ENCODE data around the gene KIAA0825.
"Not testable (repeated sequence)": the region's sequence is repeated elsewhere in the genome, so short reads cannot be mapped to it uniquely, and the experiment has no call there.

Gene KIAA0825

DNA sequence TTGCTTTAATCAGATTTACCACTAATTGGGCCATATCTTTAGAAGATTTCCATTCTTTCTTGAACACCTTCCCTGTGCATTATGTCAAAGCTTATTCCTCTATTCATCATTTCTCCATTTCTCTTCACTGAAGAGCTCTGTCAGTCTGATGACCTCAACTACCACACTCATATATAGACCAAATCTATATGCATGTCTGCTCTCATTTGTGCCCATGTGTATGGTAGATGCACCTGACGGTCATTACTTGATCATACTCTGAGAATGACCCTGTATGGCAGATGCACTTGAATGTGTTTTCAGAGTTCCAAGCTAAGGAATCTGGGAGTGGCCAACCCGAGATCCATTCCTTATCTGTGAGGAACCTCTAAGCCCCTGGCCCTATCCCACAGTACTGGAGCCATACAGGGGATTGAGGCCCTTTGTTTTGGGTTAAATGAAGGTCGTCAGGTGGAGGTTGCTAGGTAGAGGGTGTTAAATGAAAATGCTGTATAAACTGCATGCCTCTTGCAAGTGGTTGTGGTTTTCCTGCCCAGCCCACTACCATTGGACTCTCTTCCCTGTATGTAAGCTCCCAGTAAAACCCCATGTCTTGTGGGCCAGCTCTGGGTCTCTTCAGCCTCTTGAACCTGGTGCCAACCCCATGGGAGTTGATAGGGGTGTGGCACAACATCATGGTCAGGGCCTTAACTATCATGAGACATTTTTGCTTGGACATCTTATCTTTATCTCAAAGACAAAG is 229.5 kb downstream of the KIAA0825 start:
- no peak for DNase-seq (ENCODE audit: low read depth in 2 of 3, low spot score in 2 of 3)

DNA sequence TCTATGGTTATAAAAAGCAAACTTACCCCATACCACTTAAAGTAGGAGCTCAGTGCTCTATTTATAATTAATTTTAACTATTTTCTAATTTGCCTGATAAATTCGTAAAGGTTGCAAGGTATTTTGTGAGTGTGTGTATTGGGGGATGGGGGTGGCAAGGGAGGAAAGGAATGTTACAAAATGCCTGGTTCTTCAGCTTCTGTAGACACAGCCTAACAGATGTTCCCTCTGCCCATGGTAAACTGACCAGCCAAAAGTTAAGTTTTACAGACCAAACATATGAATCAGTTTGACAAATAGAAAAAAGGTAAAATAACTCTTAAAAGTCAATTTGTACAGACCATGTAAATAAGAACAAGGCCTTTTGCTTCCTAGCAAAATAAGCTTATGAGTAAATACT is 232.6 kb downstream of the KIAA0825 start:
- no peak for DNase-seq (ENCODE audit: low read depth in 2 of 3, low spot score in 2 of 3)

DNA sequence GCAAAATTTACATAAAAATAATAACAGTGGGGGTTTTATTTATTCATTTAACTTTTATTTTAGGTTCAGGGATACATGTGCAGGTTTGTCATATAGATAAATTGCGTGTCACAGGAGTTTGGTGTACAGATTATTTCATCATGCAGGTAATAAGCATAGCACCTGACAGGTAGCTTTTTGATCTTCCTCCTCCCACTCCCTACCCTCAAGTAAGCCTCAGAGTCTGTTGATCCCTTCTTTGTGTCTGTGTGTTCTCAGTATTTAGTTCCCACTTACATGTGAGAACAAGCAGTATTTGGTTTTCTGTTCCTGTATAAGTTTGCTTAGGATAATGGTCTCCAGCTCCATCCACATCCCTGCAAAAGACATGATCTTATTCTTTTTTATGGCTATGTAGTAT is 240.3 kb downstream of the KIAA0825 start:
- no peak for DNase-seq (ENCODE audit: low read depth in 2 of 3, low spot score in 2 of 3)

DNA sequence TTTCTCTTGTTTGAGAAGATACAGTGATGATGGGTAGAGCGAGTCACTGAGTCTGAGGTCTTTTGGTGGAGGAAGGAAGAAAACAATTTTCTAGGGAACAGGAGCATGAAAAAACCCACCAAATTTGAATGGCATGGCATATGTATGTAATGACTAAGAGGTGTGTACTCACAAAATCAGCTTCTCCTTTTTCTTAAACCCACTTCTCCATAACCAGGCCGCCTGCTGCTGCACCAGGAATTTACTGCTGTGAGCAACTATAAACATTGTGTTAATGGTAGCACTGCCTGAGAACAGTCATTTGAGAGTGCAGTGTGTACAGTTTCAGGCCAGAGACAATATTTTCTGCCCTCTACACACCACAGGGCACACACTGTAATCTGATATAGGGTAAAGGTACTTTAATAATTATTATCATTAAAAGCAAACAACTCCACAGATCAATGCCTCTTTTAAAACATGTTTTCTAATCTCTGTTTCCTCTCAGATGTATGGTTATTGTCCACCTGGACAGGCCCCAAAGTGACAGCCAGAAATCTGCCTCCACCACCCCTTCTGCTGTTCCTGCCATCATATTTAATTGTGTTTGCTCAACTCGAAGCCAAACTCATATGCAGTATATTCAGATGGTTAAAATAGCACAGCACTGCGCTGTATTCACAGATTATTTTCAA is 241.6 kb downstream of the KIAA0825 start:
- no peak for DNase-seq (ENCODE audit: low read depth in 2 of 3, low spot score in 2 of 3)

DNA sequence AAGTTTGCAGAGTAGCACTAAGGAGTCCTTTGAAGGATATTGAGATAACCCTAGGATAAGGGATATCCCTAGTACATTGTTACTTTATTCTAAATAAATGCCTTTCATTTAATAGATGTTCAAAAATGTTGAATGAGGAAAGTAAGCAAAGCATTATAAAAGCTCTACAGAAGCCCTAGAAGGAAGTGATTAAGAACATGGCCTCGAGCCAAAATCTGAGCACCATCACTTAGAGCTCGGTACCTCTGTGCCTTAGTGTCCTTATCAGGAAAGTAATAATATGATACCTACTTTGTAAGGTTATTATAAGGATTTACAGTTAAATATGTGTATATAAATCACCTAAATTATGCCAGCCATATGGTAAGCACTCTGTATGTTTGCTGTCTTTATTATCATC is 242.6 kb downstream of the KIAA0825 start:
- no peak for DNase-seq (ENCODE audit: low read depth in 2 of 3, low spot score in 2 of 3)

DNA sequence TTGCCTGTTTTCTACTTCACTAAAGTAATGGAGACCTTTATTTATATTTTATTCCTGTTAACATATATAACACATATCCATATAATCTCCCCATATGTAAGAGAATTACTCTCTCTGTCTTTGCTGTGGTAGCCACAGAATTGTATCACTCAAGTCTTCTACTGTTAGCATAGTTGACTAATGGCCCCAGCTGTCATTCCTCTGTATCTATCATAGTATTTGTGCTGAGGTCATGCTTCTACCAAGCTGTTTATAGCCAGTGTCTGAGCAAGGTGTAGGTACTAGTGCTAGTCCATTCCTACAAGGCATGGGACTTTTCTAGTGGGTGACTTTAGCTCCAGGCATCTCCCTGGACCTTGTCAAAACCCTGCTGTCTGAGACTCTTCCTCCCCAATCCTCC is 244.1 kb downstream of the KIAA0825 start:
- DNase-seq (ENCODE audit: low read depth in 2 of 3, low spot score in 2 of 3) = no peak

- no peak for DNase-seq (ENCODE audit: low read depth in 2 of 3, low spot score in 2 of 3)
Measured at GRCh38 chr5:94367900-94368299, 250.5 kb downstream of the KIAA0825 start.

- DNase-seq (ENCODE audit: low read depth in 2 of 3, low spot score in 2 of 3) = no peak
Measured at GRCh38 chr5:94366811-94367210, 251.6 kb downstream of the KIAA0825 start.

GRCh38 chr5:94362857-94363256 is 255.5 kb downstream of the KIAA0825 start:
- DNase-seq (ENCODE audit: low read depth in 2 of 3, low spot score in 2 of 3) = no peak

GRCh38 chr5:94361832-94362796 is 256.3 kb downstream of the KIAA0825 start:
- DNase-seq (ENCODE audit: low read depth in 2 of 3, low spot score in 2 of 3) = no peak

GRCh38 chr5:94361161-94361560 is 257.2 kb downstream of the KIAA0825 start:
- no peak for DNase-seq (ENCODE audit: low read depth in 2 of 3, low spot score in 2 of 3)

DNA sequence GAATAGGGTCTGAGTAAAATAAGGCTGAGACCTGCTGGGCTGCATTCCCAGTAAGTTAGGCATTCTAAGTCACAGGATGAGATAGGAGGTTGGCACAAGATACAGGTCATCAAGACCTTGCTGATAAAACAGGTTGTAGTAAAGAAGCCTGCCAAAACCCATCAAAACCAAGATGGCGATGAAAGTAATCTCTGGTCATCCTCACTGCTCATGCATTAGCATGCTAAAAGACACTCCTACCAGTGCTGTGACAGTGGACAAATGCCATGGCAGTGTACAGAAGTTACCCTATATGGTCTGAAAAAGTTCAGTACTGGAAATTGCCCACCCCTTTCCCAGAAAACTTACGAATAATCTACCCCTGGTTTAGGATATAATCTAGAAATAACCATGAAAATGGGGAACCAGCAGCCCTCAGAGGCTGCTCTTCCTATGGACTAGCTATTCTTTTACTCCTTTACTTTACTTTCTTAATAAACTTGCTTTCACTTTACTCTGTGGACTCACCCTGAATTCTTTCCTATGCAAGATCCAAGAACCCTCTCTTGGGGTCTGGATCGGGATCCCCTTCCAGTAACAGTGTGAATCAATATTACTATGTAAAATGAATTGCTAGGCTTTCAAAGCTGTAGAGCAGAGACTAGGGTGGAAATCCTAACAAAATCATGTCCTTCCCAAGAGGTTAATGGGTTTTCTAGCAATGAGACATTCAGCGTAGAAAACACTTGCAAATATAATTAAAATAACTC is 257.8 kb downstream of the KIAA0825 start:
- no peak for DNase-seq (ENCODE audit: low read depth in 2 of 3, low spot score in 2 of 3)

DNA sequence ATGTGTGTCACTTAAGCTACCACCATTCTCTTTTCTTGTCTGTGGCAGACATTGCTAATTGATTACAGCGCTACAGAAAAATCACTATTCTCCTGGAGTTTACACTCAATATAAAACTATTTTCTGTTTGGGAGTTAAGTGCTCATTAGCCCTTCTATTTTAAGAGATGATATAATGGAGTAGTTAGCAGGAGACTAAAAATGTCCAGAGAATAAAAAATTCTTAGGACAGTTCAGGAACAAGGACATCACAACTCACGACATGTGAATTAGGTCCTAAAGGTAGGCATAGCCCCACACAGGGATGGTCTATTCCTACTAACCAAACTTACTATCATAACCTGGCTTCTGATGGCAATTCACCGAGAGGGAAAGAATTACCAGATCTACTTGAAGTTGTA is 258.5 kb downstream of the KIAA0825 start:
- no peak for DNase-seq (ENCODE audit: low read depth in 2 of 3, low spot score in 2 of 3)

- DNase-seq (ENCODE audit: low read depth in 2 of 3, low spot score in 2 of 3) = no peak
Measured at GRCh38 chr5:94355811-94356210, 262.6 kb downstream of the KIAA0825 start.

DNA sequence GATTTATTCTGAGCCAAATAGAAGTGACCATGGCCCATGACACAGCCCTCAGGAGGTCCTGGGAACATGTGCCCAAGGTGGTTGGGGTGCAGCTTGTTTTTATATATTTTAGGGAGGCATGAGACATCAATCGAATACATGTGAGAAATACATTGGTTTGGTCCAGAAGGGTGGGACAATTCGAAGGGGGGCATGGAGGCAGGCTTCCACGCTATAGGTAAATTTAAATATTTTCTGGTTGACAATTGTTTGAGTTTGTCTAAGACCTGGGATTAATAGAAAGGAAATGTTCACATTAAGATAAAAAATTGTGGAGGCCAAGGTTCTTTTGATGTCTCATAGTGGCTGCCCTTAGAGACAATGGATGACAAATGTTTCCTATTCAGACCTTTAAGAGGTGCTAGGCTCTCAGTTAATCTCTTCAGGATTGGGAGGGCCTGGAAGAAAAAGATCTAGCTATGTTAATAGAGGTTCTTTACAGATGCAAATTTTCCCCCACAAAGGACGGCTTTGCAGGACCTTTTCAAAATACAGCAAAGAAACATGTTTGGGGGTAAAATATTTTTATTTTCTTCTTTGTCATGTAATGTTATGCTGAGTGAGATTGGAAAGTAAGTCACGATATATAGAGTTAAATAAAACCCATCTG is 263.4 kb downstream of the KIAA0825 start:
- DNase-seq (ENCODE audit: low read depth in 2 of 3, low spot score in 2 of 3) = not testable (repeated sequence)

- no peak for DNase-seq (ENCODE audit: low read depth in 2 of 3, low spot score in 2 of 3)
Measured at GRCh38 chr5:94353605-94354004, 264.8 kb downstream of the KIAA0825 start.

DNA sequence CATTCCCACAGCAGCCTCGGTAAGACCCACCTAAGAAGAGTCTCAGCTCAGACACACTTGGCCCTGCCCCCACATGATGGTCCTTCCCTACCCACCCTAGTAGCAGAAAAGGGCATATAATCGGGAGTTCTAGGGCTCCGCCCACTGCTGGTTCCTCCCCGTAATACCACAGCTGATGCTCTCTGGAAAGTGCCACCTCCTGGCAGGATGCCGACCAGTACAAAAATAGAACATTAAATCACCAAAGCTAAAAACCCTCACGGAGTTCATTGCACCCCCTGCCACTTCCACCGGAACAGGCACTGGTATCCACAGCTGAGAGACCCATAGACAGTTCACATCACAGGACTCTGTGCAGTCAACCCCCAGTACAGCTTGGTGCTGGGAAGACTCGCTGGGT is 271.3 kb downstream of the KIAA0825 start:
- DNase-seq (ENCODE audit: low read depth in 2 of 3, low spot score in 2 of 3) = no peak

- no peak for DNase-seq (ENCODE audit: low read depth in 2 of 3, low spot score in 2 of 3)
Measured at GRCh38 chr5:94345257-94345656, 273.1 kb downstream of the KIAA0825 start.

GRCh38 chr5:94337617-94338016 is 280.8 kb downstream of the KIAA0825 start:
- DNase-seq (ENCODE audit: low read depth in 2 of 3, low spot score in 2 of 3) = no peak

DNA sequence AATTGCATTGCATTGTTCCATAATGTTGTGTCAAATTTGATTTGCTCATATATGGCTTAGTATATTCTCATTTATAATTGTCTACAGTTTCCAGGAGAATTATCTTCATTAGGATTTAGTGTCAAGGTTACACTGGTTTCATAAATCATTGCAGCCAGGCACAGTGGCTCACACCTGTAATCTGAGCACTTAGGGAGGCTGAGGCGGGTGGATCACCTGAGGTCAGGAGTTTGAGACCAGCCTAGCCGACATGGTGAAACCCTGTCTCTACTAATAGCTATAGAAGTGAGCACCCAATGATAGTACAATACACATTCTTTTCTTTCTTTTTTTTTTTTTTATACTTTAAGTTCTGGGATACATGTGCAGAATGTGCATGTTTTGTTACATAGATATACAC is 282.5 kb downstream of the KIAA0825 start:
- no peak for DNase-seq (ENCODE audit: low read depth in 2 of 3, low spot score in 2 of 3)
